GM23338 (cell line): Measurements from ENCODE around the gene TMEM223. TPM values are rescaled to one million over a fixed set of nuclear protein-coding genes. Genes with fewer than 3 reads are reported as not detected.

ENCODE experiments used
- JUNB ChIP-seq: IDR thresholded peaks from one replicate; pipeline ENCODE4 v1.6.1; 2016; ENCODE audit warnings: antibody characterized with exemption; ENCODE audit not compliant: unreplicated experiment
- REST ChIP-seq: IDR thresholded peaks from one replicate; pipeline ENCODE4 v1.6.1; 2018; ENCODE audit warnings: antibody characterized with exemption; ENCODE audit not compliant: unreplicated experiment
- STAT1 ChIP-seq: IDR thresholded peaks from one replicate; pipeline ENCODE4 v1.6.1; 2016; ENCODE audit warnings: antibody characterized with exemption; ENCODE audit not compliant: unreplicated experiment
- ZNF331 ChIP-seq: fragments of 250-450 bp; sonication (Bioruptor Pico); IDR thresholded peaks from 2 replicates; pipeline ENCODE4 v1.5.0; 2020; ENCODE audit warnings: low read depth, mild to moderate bottlenecking, moderate library complexity
- ZNF462 ChIP-seq: fragments of 250-450 bp; sonication (Bioruptor Pico); IDR thresholded peaks from 2 replicates; pipeline ENCODE4 v1.5.0; 2020; ENCODE audit warnings: mild to moderate bottlenecking, moderate library complexity
- polyA plus RNA-seq: library from polyadenylated mRNA; unstranded; fragments of >200 nt; fragmentation: Nextera tagmentation; extraction: Ambion mirVana; gene quantifications from 2 replicates; pipeline ENCODE4 v1.2.1, GENCODE V29; 2016
- total RNA-seq: library from RNA; depleted of rRNA; stranded (reverse); fragments of >200 nt; shearing (Covaris generic); gene quantifications from 2 replicates; pipeline ENCODE4 v1.2.3, GENCODE V29; 2014

Gene TMEM223
- total and polyA plus RNA-seq, 2 experiments from 2014 or later = 46.1 to 59.6 TPM

- TF ChIP-seq ZNF462 (CRISPR knock-in tag) (no peak), JUNB (no peak), ZNF331 (no peak), REST (no peak), STAT1 (no peak)
These were observed 37.8 kb downstream of the TMEM223 start, which contains the start of gene ZBTB3 (continued) for GRCh38 chr11:62753736-62754603.
